ENCODE measurements around the gene TANC1.

DNA sequence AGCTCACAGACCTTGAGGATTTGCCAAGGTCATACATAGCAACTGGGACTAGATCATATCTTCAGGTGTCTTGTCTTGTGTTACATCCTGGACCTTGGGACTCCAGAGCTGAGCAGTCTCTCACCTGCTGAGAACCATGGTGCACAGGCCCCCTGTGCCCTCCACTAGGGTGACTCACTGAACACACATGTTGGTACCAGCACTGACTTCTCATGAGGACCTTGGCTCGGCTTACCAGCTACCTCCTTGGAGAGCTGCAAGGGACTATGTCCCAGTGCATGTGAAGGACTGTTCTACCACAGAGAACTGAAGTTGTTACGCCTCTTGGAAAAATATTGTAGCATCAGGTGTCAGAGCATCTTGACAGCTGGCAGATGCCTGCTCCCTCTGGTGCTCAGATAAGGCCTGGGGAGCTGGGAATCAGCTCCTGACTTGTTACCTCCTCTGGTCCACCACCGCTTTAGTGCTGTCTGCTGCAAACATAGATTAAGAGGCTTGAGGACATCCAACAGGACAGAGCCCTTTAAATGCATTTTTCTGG lies 246.0 kb downstream of the TANC1 start:
- TF ChIP-seq POLR2AphosphoS5 (IDR thresholded peaks at IDR 0.05) (no peak), POLR2A (IDR thresholded peaks at IDR 0.05) (no peak)
- TF ChIP-seq, protein P1, sequence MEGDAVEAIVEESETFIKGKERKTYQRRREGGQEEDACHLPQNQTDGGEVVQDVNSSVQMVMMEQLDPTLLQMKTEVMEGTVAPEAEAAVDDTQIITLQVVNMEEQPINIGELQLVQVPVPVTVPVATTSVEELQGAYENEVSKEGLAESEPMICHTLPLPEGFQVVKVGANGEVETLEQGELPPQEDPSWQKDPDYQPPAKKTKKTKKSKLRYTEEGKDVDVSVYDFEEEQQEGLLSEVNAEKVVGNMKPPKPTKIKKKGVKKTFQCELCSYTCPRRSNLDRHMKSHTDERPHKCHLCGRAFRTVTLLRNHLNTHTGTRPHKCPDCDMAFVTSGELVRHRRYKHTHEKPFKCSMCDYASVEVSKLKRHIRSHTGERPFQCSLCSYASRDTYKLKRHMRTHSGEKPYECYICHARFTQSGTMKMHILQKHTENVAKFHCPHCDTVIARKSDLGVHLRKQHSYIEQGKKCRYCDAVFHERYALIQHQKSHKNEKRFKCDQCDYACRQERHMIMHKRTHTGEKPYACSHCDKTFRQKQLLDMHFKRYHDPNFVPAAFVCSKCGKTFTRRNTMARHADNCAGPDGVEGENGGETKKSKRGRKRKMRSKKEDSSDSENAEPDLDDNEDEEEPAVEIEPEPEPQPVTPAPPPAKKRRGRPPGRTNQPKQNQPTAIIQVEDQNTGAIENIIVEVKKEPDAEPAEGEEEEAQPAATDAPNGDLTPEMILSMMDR (IDR thresholded peaks at IDR 0.05) = no peak
